ENCODE results near the gene IFT81.
"Not testable (repeated sequence)": the region's sequence is repeated elsewhere in the genome, so short reads cannot be mapped to it uniquely, and the experiment has no call there.

The IFT81 gene

DNA sequence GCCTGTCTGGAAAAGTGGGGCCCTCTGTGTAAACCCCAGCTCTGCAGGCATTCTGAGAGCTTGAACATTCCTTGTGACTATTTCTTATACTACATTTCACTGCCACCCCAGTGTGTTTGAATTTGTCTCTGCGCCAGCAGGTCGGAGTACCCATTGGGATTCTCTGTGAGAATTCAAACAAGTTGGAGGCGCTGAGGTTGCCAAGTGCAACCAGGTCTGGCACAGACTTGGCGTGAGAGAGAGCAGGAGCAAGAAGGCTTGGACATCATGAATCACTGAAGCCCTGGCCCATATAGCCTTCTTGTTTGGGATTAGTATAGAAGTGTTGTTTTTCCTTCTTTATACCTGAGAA is 123.9 kb downstream of the IFT81 start:
- DNase-seq, result no peak

DNA sequence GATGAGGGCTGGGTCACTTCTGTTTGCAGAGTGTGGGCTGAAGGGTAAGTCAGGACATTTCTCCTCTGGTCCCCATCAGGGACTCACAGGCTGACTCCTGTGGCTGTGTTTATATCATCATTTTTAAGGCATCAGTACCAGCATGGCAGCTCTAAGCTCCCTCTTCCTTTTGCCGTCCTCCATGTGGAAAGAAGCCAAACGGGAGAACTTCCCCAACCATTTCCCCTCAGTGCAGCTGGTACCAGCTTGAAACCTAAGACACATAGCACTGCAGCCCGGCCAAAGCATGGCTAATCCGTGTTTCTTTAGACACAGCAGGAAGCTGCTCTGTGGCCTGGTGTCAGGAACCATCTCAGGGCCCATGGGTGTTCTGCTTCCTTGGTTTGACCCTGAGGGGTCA is 124.9 kb downstream of the IFT81 start:
- DNase-seq, result no peak

DNA sequence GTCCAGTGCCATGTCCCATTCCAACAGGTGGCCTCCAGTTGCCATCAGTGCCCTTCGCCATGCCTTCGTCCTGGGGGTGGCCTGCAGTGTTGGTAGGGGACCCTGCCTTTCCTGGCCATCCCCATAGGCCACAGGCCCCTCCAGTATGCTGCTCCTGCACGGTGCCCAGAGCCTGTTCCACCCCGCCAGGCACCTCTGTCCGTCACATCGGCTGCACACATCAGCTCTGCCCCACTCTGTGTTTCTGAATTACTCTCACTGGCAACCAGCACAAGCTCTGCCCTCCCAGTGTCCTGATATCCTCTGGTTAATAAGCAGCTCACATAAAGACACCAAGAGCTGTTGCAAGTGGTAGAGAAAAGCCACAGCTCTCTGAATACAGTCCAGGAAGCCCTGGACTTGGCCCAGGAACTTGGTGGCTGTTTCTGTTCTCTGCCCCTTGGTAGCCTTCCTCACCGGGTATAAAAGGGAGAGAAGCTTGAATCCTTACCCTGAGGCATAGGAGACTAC is 125.6 kb downstream of the IFT81 start:
- DNase-seq, result no peak

DNA sequence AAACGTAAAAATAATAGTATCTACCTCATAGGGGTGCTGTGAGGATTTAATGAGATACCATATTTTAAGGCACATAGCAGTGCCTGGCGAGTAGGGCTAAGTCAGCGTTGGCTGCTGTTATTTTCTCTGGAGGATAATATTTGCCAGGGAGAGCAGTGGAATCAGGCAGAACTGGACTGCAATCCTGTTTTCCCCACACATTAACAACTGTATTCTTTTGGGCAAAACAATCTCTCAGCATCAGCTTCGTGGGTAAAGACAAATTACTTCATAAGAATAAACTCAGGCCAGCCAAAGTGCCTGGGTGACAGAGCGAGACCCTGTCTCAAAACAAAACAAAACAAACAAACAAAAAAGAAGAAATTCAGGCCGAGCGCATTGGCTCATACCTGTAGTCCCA is 127.2 kb downstream of the IFT81 start:
- no peak for DNase-seq

DNA sequence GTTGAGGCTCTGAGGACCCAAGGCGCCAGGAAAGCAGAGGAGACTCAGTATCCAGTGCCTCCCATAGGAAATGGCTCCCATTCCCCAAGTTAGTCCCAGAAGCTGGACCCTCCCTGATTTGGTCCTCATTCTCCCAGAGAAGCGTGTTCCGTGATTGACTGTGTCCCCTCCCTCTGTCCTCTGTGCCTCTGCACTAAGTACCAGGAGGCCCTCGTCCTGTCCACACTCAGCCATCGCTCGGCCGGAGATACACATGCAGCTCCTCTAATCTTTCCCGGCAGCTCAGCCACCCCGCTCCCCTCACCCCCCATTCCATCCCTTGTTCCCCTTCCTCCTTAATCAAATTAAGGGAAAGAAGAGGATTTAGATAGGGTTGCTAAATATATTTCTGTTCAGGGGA is 128.6 kb downstream of the IFT81 start:
- DNase-seq, result no peak

DNA sequence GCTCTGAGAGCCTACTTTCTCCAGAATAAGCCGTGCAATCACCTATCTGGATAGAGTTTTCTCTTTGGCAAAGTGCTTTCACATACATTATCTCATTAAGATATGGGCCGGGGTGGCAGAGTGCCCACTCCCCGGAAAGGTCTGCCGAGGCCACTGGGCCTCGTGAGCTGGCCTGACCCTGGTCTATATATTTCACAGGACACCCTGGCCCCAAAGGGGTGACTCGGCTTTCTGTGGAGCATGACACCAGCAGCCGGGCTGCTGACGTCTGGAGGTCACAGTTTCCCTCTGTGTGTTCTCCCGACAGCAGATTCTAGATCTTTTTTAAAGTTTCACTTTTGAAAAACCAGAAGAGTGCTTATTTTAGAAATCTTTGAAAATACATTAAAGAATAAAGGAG is 129.0 kb downstream of the IFT81 start:
- peak; percentile 16 for DNase-seq

DNA sequence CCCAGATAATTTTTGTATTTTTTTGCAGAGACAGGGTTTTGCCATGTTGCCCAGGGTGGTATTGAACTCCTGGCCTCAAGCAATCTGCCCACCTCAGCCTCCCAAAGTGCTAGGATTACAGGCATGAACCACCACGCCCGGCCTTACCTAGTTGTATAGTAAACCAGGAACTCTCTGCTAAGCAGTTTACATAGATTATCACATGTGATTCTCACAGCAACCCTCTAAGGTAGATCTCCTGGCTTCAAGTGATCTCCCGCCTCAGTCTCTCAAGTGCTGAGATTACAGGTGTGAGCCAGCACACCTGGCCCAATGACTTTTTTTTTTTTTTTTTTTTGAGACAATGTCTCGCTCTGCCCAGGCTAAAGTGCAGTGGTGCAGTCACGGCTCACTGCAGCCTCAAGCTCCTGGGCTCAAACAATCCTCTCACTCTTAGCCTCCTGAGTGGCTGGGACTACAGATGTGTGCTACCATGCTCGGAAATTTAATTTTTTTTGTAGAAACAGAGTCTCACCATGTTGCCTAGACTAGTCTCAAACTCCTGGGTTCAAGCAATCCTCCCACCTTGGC is 130.9 kb downstream of the IFT81 start:
- no peak for DNase-seq

DNA sequence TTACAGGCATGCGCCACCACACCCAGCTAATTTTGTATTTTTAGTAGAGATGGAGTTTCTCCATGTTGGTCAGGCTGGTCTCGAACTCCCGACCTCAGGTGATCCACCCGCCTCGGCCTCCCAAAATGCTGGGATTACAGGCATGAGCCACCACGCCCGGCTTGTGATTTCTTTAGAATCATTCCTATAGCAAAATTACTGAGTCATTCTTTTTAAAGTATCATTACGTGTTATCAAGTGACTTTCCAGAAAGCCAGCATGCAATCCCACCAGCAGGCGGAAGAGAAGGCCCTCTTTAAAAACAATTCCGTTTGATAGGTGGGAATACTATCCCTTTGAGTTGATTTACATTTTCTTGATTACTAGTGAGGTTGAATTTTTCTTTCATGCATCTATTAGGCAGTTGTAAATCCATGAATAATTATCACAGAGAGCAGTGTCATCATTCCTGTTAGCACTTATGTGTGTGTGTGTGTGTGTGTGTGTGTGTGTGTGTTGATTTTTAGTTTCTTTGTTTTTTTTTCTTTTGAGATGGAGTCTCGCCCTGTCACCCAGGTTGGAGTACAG is 131.8 kb downstream of the IFT81 start:
- not testable (repeated sequence) for DNase-seq

DNA sequence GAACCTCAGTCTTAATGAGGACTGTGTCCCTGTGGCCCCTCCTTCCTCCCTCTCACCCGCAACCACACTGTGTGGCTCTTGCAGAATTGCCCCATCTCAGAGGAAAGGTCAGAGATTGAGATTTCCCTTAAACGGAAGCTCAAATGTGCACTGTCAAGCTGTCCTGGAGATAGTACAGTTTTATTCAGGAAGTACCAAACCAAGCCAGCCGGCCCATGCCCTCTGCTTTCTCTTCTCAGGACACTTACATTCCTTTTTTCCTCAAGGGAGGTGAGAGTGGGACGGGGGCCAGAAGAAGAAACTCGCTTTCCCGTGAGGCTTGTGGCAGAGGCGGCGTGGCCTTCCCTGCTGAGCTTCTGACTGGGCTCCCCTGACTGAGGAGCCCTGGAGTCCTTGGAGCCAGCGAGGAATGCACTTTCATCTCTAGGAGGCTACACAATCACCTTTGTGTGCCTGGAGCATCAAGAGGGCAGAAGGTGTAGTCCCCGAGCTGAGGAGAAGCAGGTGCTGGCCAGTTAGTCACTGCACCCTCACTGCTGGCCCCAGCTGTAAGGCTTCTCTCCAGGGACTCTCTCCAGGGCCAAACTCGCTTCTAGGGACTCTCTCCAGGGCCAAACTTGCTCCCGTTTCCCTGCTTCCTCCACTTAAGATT is 132.7 kb downstream of the IFT81 start:
- no peak for DNase-seq

DNA sequence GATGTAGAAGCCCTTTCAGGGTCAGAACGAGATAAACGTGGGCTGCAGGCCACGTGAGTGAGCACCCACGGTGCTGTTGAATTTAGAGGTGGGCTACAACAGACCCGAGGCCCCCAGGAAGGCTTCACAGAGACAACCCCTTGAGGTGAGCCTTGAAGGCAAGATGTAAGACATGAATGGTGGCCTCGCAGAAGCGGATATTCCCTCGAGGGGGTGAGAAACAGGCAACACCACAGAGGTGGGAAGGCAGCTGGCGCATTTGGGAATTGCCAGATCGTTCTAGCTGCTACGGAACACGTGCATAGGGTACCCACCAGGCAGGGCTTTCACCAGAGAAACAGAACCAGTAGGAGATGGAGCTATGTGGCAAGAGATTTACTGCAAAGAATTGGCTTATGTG is 134.3 kb downstream of the IFT81 start:
- DNase-seq, result no peak

DNA sequence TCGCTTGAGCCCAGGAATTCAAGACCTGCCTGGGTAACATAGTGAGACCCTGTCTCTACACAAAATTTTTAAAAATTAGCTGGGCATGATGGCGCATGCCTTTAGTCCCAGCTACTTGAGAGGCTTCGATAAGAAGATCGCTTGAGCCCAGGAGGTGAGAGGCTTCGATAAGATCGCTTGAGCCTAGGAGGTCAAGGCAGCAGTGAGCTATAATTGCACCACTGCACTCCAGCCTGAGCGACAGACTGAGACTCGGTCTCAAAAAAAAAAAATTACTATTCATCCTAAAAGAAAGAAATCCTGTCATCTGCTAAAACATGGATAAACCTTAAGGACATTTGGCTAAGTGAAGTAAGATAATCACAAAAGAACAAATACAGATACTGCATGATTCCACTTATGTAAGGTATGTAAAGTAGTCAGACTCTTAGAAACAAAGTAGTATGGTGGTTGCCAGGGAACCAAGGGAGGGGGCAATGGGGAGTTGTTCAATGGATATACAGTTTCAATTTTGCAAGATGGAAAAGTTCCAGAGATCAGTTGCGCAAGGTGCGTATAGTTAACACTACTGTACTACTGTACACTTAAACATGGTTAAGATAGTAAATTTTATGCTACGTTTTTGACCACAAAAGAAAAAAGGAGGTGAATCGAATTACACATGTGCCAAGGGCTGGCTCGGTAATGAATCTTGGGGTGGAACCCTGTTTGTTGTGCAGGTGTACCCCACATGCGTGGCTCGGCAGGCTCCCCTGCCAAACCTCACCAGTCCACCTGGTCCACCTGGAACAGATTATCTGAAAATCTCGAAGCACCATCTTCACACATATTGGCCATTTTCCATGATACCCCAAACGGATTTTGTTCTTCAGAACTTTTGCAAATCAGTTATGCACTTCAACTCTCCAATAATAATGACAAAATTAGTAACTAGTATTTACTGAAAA is 138.6 kb downstream of the IFT81 start:
- no peak for DNase-seq

DNA sequence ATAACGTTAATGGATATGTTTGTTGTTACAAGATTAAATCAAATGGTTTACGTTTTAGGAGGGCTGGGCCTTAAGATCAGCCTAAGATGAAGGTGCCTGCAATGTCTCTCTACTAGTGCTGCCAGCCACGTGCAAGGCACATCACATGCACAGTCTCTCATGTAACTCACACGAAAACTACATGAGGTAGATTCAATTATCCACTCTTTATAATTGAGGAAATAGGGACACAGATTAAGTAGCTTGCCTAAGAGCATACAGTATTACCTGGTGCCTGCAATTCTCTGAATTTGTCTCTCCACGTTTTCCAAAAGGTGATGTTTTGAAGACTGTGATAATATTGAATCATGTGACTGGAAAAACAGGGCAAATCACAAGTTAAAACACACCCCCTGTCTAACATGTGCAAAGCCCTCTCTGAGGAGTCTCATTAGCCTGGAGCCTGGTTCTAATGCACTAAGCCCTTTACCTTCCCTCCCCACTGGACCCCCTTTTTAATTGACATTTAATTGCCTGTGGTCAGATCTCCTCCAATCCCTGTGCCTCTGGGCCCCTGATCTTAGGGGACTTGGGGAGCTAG is 142.3 kb downstream of the IFT81 start:
- no peak for DNase-seq

DNA sequence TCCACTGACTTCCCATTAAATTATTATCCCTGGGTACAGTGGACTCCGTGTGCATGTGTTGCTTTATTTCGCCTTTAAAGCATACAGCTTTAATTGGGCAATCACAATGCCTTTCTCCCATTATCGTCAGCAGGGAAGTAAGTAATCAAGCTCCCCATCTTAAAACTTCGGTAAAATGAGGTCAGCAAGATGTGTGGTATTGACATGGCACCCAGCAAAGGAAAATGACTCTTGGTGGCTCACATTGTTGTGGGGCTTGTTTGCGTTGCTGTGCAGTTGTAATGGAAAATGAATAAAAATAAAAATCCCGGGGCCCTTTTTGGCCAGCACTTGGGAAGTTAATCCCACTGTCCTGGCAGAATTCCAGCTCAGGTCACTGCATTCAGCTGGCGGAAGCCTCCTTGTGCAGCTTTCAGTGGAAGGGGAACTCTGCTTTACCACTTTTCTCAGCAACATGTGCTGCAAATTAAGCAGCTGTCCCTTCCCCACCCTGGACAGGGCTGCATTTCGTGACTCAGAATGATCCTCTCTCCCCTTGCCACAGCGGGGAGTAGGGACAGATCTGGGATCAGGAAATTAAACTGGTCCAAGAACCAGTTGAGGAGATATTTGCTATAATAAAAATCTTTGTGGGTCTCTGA is 142.9 kb downstream of the IFT81 start:
- DNase-seq, result peak; percentile 78

Measured in EL (cell line).